IMR-90 (cell line): ENCODE results near the gene KRTAP10-3. TPM values are rescaled to one million over a fixed set of nuclear protein-coding genes. Genes with fewer than 3 reads are reported as not detected.
"Not testable (repeated sequence)": the region's sequence is repeated elsewhere in the genome, so short reads cannot be mapped to it uniquely, and the experiment has no call there.

Source experiments
- ATAC-seq: fragments of 200-7000 bp; cut with Tn5 transposase; 2 replicates; pipeline ENCODE4 v1.9.1; 2020; ENCODE audit warnings: low read depth, mild to moderate bottlenecking, moderate library complexity
- BruUV-seq: library from RNA; stranded (reverse); fragments of 400-500 nt; replicated peaks from 2 replicates; lab custom pipeline; 2021; lab: Mats Ljungman, UMichigan
- CTCF ChIA-PET: fragments of 300-600 bp; formaldehyde crosslinking; extraction: SDS; loops from one replicate; lab custom pipeline; 2021; ENCODE audit warnings: antibody characterized with exemption; lab: Yijun Ruan, JAX
- POLR2A ChIA-PET: fragments of 300-600 bp; sonication (Branson Sonifier 250); formaldehyde crosslinking; loops from one replicate; lab custom pipeline; 2022; ENCODE audit warnings: antibody characterized with exemption; ENCODE audit not compliant: unreplicated experiment; lab: Charles Lee
- DNase-seq: peaks from one replicate; pipeline ENCODE4 v3.0.0; 2013
- H2AFZ ChIP-seq: replicated peaks from 2 replicates; pipeline ENCODE3; 2013; ENCODE audit warnings: low read length, mild to moderate bottlenecking; ENCODE audit not compliant: poor library complexity
- H2AK5ac ChIP-seq: 2 replicates; pipeline ENCODE4 v1.6.1; 2013; ENCODE audit warnings: low read depth, low read length, inconsistent platforms
- H2AK9ac ChIP-seq: replicated peaks from 2 replicates; pipeline ENCODE3; 2013; ENCODE audit warnings: mild to moderate bottlenecking, low read depth, low read length, moderate library complexity; ENCODE audit not compliant: poor library complexity
- H2BK120ac ChIP-seq: 2 replicates; pipeline ENCODE4 v1.6.1; 2013; ENCODE audit warnings: low read depth, low read length, inconsistent platforms
- H2BK15ac ChIP-seq: 3 replicates; pipeline ENCODE4 v1.6.1; 2013; ENCODE audit warnings: low read depth, low read length, inconsistent platforms
- H2BK20ac ChIP-seq: 2 replicates; pipeline ENCODE4 v1.6.1; 2013; ENCODE audit warnings: low read depth, mild to moderate bottlenecking, inconsistent platforms, low read length, moderate library complexity
- H2BK5ac ChIP-seq: 2 replicates; pipeline ENCODE4 v1.6.1; 2013; ENCODE audit warnings: mild to moderate bottlenecking, low read depth, low read length, inconsistent platforms; ENCODE audit not compliant: poor library complexity, severe bottlenecking
- H3K14ac ChIP-seq: replicated peaks from 2 replicates; pipeline ENCODE4 v1.6.1; 2013; ENCODE audit warnings: low read depth, low read length, inconsistent platforms
- H3K18ac ChIP-seq: 2 replicates; pipeline ENCODE4 v1.6.1; 2013; ENCODE audit warnings: low read depth, low read length, control low read depth
- H3K23ac ChIP-seq: 2 replicates; pipeline ENCODE4 v1.6.1; 2013; ENCODE audit warnings: low read depth, low read length, inconsistent platforms
- H3K27ac ChIP-seq: 2 replicates; pipeline ENCODE4 v1.5.1; 2013; ENCODE audit warnings: mild to moderate bottlenecking, control low read depth, low read length; ENCODE audit not compliant: insufficient read depth
- H3K27me3 ChIP-seq: 2 replicates; pipeline ENCODE4 v1.6.1; 2013; ENCODE audit warnings: low read length; ENCODE audit not compliant: control insufficient read depth, insufficient read depth
- H3K36me3 ChIP-seq: 2 replicates; pipeline ENCODE4 v1.6.1; 2013; ENCODE audit warnings: low read length, mixed read lengths; ENCODE audit not compliant: control insufficient read depth, insufficient read depth
- H3K4ac ChIP-seq: 2 replicates; pipeline ENCODE4 v1.6.1; 2013; ENCODE audit warnings: low read depth, low read length, inconsistent platforms
- H3K4me1 ChIP-seq: 2 replicates; pipeline ENCODE4 v1.6.1; 2013; ENCODE audit warnings: low read length, mixed read lengths; ENCODE audit not compliant: control insufficient read depth, insufficient read depth
- H3K4me2 ChIP-seq: 2 replicates; pipeline ENCODE4 v1.6.1; 2013; ENCODE audit warnings: low read depth, mild to moderate bottlenecking, control low read depth, low read length, moderate library complexity
- H3K4me3 ChIP-seq: 2 replicates; pipeline ENCODE4 v1.5.1; 2013; ENCODE audit warnings: low read depth, mild to moderate bottlenecking, control low read depth, low read length, moderate library complexity; ENCODE audit not compliant: insufficient read depth
- H3K56ac ChIP-seq: 2 replicates; pipeline ENCODE4 v1.6.1; 2013; ENCODE audit warnings: low read length, inconsistent platforms; ENCODE audit not compliant: insufficient read depth; ENCODE audit errors: extremely low read depth
- H3K79me1 ChIP-seq, 2 experiments: 2 replicates each; pipeline ENCODE4 v1.6.1; 2013; ENCODE audit warnings: low read length in 2 of 2, inconsistent platforms in 1 of 2, low read depth in 1 of 2
- H3K9ac ChIP-seq: 2 replicates; pipeline ENCODE4 v1.6.1; 2013; ENCODE audit warnings: low read depth, low read length, control low read depth
- H3K9me1 ChIP-seq: 2 replicates; pipeline ENCODE4 v1.6.1; 2013; ENCODE audit warnings: low read length, inconsistent platforms; ENCODE audit not compliant: insufficient read depth
- H3K9me3 ChIP-seq: 2 replicates; pipeline ENCODE4 v1.6.1; 2013; ENCODE audit warnings: low read length; ENCODE audit not compliant: control insufficient read depth, insufficient read depth
- H4K20me1 ChIP-seq: 2 replicates; pipeline ENCODE4 v1.6.1; 2013; ENCODE audit warnings: low read length, inconsistent platforms; ENCODE audit not compliant: insufficient read depth
- H4K5ac ChIP-seq: 2 replicates; pipeline ENCODE4 v1.6.1; 2013; ENCODE audit warnings: mild to moderate bottlenecking, low read depth, low read length, control low read depth
- H4K8ac ChIP-seq, 2 experiments: 2 replicates each; pipeline ENCODE4 v1.6.1; 2013; ENCODE audit warnings: low read depth in 2 of 2, low read length in 2 of 2, control low read depth in 1 of 2, inconsistent platforms in 1 of 2
- H4K91ac ChIP-seq: 2 replicates; pipeline ENCODE4 v1.6.1; 2013; ENCODE audit warnings: low read depth, low read length, inconsistent platforms; ENCODE audit not compliant: insufficient read depth
- BHLHE40 ChIP-seq: fragments of 150-350 bp; IDR thresholded peaks from 2 replicates; pipeline ENCODE4 v1.6.1; 2016; ENCODE audit warnings: mild to moderate bottlenecking, low read depth, low read length
- WGBS, 2 experiments: methylation state at CpG; one replicate each; pipeline versions ENCODE4 v1.1.5 to v1.1.7; 2013; ENCODE audit warnings: missing lambda C conversion rate in 2 of 2; ENCODE audit not compliant: insufficient read length in 1 of 2; ENCODE audit errors: extremely low coverage in 2 of 2; 5-methylcytosine and 5-hydroxymethylcytosine counted together
- dilution Hi-C: fragments of 300-500 bp; cut with HindIII; formaldehyde crosslinking; loops from one replicate; pipeline ENCODE4 v1.14.3; 2018; ENCODE audit warnings: low sequenced_read_pairs; ENCODE audit not compliant: unreplicated experiment
- in situ Hi-C: fragments of 300-500 bp; cut with MboI; formaldehyde crosslinking; loops from 3 replicates; pipeline ENCODE4 v1.14.3; 2019; ENCODE audit warnings: low sequenced_read_pairs, inconsistent platforms, mixed read lengths
- intact Hi-C: fragments of 100-400 bp; cut with micrococcal nuclease; formaldehyde crosslinking; loops from 2 replicates; pipeline ENCODE4 v1.10.0; 2022
- polyA plus RNA-seq, 3 experiments: library from polyadenylated mRNA; depleted of rRNA; stranded (reverse); fragments of >200 nt; gene quantifications; 2 replicates each; pipeline ENCODE4 v1.2.3, GENCODE V29; 2012; ENCODE audit warnings: low replicate concordance in 1 of 3
- total RNA-seq: library from RNA; depleted of rRNA; stranded (reverse); fragments of >200 nt; gene quantifications from 2 replicates; pipeline ENCODE4 v1.2.3, GENCODE V29; 2012

The KRTAP10-3 gene
- total and polyA plus RNA-seq, 2 of the 4 experiments (the other 2 are of a cell fraction) = not detected

DNA sequence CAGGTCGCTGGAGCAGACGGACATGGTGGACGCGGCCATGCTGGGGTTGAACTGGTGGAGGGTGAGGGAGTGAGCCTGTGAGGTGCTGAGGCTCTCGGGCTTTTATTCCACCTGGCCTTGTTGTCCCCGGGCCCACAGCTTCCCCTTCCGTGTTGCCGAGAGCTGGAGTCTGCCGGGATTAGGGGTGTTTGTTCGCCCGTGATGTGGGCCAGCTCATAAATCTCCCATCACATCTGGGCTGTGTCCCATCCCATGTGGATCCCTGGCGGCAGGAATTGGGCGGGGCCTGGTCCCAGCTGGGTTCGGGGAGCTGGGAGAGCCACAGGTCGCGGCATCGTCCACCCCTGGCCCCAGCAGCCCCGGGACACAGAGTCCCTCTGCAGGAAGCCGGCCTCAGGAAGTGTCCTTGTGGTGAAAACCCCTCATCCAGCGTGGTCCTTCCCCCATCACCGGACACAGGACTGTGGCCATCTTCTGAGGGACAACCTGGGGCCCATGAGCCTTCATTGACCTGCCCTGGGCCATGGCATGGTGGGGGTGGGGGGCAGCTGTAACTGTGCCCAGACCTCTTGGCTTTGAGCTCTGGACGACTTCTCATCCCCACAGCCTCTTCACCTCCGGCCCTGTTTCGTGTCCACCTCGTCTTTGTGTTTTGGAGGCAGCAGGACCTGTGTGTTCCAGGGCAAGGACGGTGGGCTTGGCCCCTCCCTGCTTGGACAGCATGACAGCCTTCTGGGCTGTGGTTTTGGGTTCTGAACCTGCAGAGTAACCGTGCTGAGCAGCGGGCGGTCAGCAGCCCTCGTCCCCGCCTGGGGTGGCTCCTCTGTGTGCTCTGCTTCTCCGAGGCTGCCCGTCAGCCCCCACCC is 34.1 kb upstream of the KRTAP10-3 start, which contains the start of gene KRTAP10-6 (continued):
- no peak for TF ChIP-seq BHLHE40

DNA sequence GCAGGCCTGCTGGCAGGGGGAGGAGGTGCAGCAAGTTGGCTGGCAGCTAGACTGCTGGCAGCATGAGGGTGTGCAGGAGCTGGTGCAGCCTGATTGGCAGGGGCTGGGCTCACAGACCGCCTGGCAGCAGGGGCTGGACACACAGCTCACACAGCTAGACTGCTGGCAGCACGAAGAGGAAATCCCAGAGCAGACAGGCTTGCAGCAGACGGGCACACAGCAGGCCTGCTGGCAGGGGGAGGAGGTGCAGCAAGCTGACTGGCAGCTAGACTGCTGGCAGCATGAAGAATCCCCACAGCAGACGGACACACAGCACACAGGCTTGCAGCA is 33.2 kb upstream of the KRTAP10-3 start:
- dilution Hi-C loops = not testable (repeated sequence)

DNA sequence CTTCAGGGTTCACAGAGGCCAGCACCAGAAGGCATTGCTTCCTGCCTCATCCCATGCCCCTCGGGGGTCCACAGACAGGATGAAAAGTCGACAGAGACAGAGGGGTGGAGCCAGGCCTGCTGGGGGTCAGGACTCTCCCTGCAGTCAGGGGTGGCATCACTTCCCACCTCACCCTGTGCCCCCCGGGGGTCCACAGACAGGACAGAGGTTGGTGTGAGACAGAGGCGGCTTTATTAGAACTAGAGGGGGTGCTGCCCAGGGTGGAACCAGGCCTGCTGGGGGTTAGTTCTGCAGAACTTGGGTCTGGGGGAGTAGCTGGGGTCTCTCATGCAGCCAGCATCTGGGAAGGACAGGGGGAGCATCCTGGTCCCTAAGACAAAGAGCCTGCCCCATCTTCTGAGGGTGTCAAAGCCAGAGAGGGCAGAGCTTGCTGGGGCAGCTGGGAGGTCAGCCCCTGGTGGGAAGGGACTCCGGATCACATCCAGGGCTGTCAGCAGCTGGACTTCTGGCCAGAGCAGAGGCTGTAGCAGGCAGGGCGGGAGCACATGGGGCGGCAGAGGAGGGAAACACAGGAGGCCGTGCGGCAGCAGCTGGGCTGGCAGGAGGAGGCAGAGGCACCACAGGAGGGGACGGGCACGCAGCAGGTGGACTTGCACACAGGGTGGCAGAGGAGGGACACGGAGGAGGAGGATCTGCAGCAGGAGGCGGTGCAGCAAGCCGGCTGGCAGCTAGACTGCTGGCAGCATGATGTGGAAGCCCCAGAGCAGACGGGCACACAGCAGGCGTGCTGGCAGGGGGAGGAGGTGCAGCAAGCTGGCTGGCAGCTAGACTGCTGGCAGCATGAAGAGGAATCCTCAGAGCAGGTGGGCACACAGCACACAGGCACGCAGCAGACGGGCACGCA is 32.6 kb upstream of the KRTAP10-3 start:
- H3K79me1 ChIP-seq, H3K4me2 ChIP-seq, H3K4me1 ChIP-seq, dilution Hi-C loops, in situ Hi-C loops, intact Hi-C loops, H4K91ac ChIP-seq, H3K14ac ChIP-seq, H2BK120ac ChIP-seq, H3K18ac ChIP-seq, H3K4me3 ChIP-seq, H2AK5ac ChIP-seq, H3K9me1 ChIP-seq, H2BK15ac ChIP-seq, H2AK9ac ChIP-seq, H4K8ac ChIP-seq, H3K23ac ChIP-seq, ATAC-seq, POLR2A ChIA-PET, H4K5ac ChIP-seq, H3K27me3 ChIP-seq, H2AFZ ChIP-seq, DNase-seq, H3K36me3 ChIP-seq, BruUV-seq, H3K9me3 ChIP-seq, H3K4ac ChIP-seq, CTCF ChIA-PET, H3K9ac ChIP-seq, H2BK20ac ChIP-seq, H2BK5ac ChIP-seq, H4K20me1 ChIP-seq, H3K56ac ChIP-seq, H3K27ac ChIP-seq: not testable (repeated sequence)
- 67% methylated on average over 3 of the region's 19 CpGs; no CpG with 5 or more reads in 1 of the 2 experiments for WGBS, 2 experiments

More for the DNA sequence above, 33.2 kb upstream of the KRTAP10-3 start:
- H4K5ac ChIP-seq, POLR2A ChIA-PET, CTCF ChIA-PET, H2BK5ac ChIP-seq, H3K27me3 ChIP-seq, H2AK5ac ChIP-seq, DNase-seq, H3K56ac ChIP-seq, H2BK15ac ChIP-seq, H3K4ac ChIP-seq, H3K9me3 ChIP-seq, ATAC-seq, BruUV-seq, H3K4me2 ChIP-seq, H3K4me3 ChIP-seq, H3K79me1 ChIP-seq, H3K23ac ChIP-seq, H3K27ac ChIP-seq, H3K4me1 ChIP-seq, H3K36me3 ChIP-seq, H4K8ac ChIP-seq, H2AK9ac ChIP-seq, H2BK120ac ChIP-seq, H4K91ac ChIP-seq, in situ Hi-C loops, H3K9me1 ChIP-seq, H2BK20ac ChIP-seq, H3K18ac ChIP-seq, H4K20me1 ChIP-seq, H3K9ac ChIP-seq, intact Hi-C loops, H3K14ac ChIP-seq, H2AFZ ChIP-seq: not testable (repeated sequence)
- no CpG with 5 or more reads among the region's 4 CpGs for WGBS, 2 experiments
